DOHH2 (cell line): Measurements from ENCODE around the gene PTCHD1.

Experiments used
- EZH2phosphoT487 ChIP-seq: fragments of 200-600 bp; sonication (generic); IDR thresholded peaks from 2 replicates; pipeline ENCODE4 v1.6.1; 2017; ENCODE audit warnings: borderline replicate concordance, mild to moderate bottlenecking, antibody characterized with exemption, low read length, moderate library complexity, mixed read lengths
- TF ChIP-seq, protein P1 (sequence below): fragments of 200-600 bp; sonication (generic); IDR thresholded peaks from one replicate; pipeline ENCODE4 v1.5.1; 2014; ENCODE audit warnings: antibody characterized with exemption, mild to moderate bottlenecking, low read depth, low read length; ENCODE audit not compliant: poor library complexity, severe bottlenecking

- TF ChIP-seq, protein P1, sequence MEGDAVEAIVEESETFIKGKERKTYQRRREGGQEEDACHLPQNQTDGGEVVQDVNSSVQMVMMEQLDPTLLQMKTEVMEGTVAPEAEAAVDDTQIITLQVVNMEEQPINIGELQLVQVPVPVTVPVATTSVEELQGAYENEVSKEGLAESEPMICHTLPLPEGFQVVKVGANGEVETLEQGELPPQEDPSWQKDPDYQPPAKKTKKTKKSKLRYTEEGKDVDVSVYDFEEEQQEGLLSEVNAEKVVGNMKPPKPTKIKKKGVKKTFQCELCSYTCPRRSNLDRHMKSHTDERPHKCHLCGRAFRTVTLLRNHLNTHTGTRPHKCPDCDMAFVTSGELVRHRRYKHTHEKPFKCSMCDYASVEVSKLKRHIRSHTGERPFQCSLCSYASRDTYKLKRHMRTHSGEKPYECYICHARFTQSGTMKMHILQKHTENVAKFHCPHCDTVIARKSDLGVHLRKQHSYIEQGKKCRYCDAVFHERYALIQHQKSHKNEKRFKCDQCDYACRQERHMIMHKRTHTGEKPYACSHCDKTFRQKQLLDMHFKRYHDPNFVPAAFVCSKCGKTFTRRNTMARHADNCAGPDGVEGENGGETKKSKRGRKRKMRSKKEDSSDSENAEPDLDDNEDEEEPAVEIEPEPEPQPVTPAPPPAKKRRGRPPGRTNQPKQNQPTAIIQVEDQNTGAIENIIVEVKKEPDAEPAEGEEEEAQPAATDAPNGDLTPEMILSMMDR: no peak
- TF ChIP-seq EZH2phosphoT487: no peak
Measured at GRCh38 chrX:23356189-23356588, 21.5 kb downstream of the PTCHD1 start.
